Peyer's patch (tissue), 4 donors: ENCODE results near the gene CD74.

Experiments
- CTCF ChIP-seq, 6 experiments: fragments of 450-650 bp in 4 of 6; fragments of 200-600 bp in 2 of 6; sonication (generic) in 1 of 6; IDR thresholded peaks; one replicate each; pipeline ENCODE4 v1.5.1; 2017 to 2019; ENCODE audit warnings: antibody characterized with exemption in 6 of 6, mild to moderate bottlenecking in 3 of 6, moderate library complexity in 1 of 6
- POLR2A ChIP-seq, 2 donors: fragments of 450-650 bp; IDR thresholded peaks; one replicate each; pipeline ENCODE4 v1.5.1; 2017; ENCODE audit warnings: antibody characterized with exemption in 2 of 2, mild to moderate bottlenecking in 2 of 2, moderate library complexity in 2 of 2

- TF ChIP-seq CTCF (IDR thresholded peaks at IDR 0.05) (no peak), POLR2A (IDR thresholded peaks at IDR 0.05) (no peak)
Measured at GRCh38 chr5:150434464-150434863, 21.8 kb upstream of the CD74 start.
